Activated naive CD4-positive, alpha-beta T cell treated with anti-CD3 and anti-CD28 coated beads, Interleukin-2, amount 50 U/mL, for 72 hours (primary cell): ENCODE data around the gene FBLN5. TPM values are rescaled to one million over a fixed set of nuclear protein-coding genes. Genes with fewer than 3 reads are reported as not detected.
A peak's percentile ranks its signal among the peaks of the same experiment; 100 is the strongest.

Source experiments
- ATAC-seq, 2 donors: fragments of 150-1000 bp; cut with Tn5 transposase; 2 replicates each; pipeline ENCODE4 v1.10.0; 2021; ENCODE audit warnings: mild to moderate bottlenecking in 2 of 2, moderate library complexity in 2 of 2
- DNase-seq, 2 donors: peaks; one replicate each; pipeline ENCODE4 v3.0.0; 2021 to 2022; ENCODE audit warnings: low spot score in 2 of 2
- H3K27ac Mint-ChIP-seq, 2 donors: one replicate each; pipeline ENCODE4 v1.8.0; 2022; ENCODE audit warnings: mild to moderate bottlenecking in 2 of 2, mixed read lengths in 2 of 2
- H3K36me3 Mint-ChIP-seq, 2 donors: one replicate each; pipeline ENCODE4 v1.8.0; 2022; ENCODE audit warnings: mixed read lengths in 2 of 2
- H3K9me3 Mint-ChIP-seq, 2 donors: one replicate each; pipeline ENCODE4 v1.8.0; 2022; ENCODE audit warnings: mixed read lengths in 2 of 2
- total RNA-seq, 2 donors: library from RNA; stranded (reverse); gene quantifications; one replicate each; pipeline ENCODE4 v1.2.3, GENCODE V29; 2022

Gene FBLN5
- total RNA-seq, 2 donors from 2014 or later, result 0.41 to 2.7 TPM

- no peaks in the 10 kb centered on the region for H3K9me3 Mint-ChIP-seq
- no peak for ATAC-seq
- H3K36me3 Mint-ChIP-seq, result no peaks in the 10 kb centered on the region
- H3K27ac Mint-ChIP-seq, result no peak overlapping the region
- DNase-seq, result no peak
Measured at GRCh38 chr14:91957876-91958313, 10.4 kb upstream of the FBLN5 start.

GRCh38 chr14:91956616-91957015 is 9.1 kb upstream of the FBLN5 start:
- H3K27ac Mint-ChIP-seq, result no peak overlapping the region
- DNase-seq, result no peak
- H3K9me3 Mint-ChIP-seq, result no peaks in the 10 kb centered on the region
- ATAC-seq, result no peak
- H3K36me3 Mint-ChIP-seq, result no peaks in the 10 kb centered on the region

GRCh38 chr14:91955168-91955567 is 7.7 kb upstream of the FBLN5 start:
- H3K36me3 Mint-ChIP-seq, result no peaks in the 10 kb centered on the region
- H3K9me3 Mint-ChIP-seq, result no peaks in the 10 kb centered on the region
- DNase-seq, result no peak

DNA sequence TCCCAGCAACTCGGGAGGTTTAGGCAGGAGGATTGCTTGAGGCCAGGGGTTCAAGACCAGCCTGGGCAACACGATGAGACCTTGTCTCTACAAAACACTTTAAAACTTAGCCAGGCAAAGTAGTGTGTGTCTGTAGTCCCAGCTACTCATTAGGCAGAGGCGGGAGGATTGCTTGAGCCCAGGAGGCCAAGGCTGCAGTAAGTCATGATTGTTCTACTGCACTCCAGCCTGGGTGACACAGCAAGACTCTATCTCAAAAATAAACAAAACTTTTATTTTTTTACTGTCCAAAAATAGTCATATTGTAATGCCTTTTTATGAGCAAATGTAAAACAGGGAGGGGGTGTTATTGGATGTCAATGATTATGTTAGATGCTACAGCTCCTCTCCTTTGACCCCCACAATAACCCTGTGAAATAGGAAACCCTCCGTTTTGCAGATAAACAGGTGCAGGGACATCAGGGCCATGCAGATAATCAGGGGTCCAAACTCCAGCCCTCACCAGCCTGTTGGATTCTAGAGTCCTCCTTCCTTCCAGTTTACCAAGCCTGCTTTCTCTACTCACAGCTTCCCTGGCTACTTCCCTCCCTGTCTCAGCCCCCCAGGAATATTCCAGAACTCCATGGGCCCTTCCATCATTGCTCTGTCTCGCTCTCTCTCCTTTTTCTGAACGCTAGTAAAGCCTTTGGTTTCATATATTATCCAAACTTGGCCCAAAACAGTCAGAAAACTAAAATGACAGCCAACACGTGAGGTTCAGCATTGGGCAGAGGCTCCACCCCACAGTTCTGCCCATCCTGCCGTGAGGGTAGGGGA is 5.9 kb upstream of the FBLN5 start:
- no peak for ATAC-seq

More at GRCh38 chr14:91955168-91955567, 7.7 kb upstream of the FBLN5 start:
- no peak overlapping the region for H3K27ac Mint-ChIP-seq
- ATAC-seq, result no peak

GRCh38 chr14:91946622-91947474 is 646 bp downstream of the FBLN5 start:
- DNase-seq (no peak), ATAC-seq (peak; percentile 18 to 39)
- H3K36me3 Mint-ChIP-seq, result no peaks in the 10 kb centered on the region

More for the DNA sequence above, 5.9 kb upstream of the FBLN5 start:
- Mint-ChIP-seq H3K36me3 (no peaks in the 10 kb centered on the region), H3K27ac (no peak overlapping the region), H3K9me3 (no peaks in the 10 kb centered on the region)
- DNase-seq, result no peak

GRCh38 chr14:91945751-91946621 is 1.5 kb downstream of the FBLN5 start:
- Mint-ChIP-seq H3K36me3 (no peaks in the 10 kb centered on the region), H3K27ac (no peak overlapping the region), H3K9me3 (no peaks in the 10 kb centered on the region)
- DNase-seq (no peak), ATAC-seq (no peak)

More at GRCh38 chr14:91946622-91947474, 646 bp downstream of the FBLN5 start:
- H3K27ac Mint-ChIP-seq, result no peak overlapping the region
- no peaks in the 10 kb centered on the region for H3K9me3 Mint-ChIP-seq

DNA sequence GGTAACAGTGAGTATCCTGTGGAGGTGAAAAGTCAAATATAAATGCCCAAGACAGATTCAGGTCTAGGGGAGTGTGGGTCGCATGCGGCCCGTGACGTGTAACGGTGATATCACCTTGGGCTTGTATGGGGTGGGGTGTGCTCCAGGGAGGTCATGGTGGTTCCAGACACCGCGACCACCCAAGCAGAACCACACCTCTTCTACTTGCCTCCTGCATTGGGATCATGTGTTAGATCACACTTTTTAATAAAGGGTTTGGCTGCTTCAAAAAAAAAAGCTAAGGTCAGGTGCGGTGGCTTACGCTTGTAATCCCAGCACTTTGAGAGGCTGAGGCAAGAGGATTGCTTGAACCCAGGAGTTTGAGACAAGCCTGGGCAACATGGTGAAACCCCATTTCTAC is 4.5 kb downstream of the FBLN5 start:
- no peaks in the 10 kb centered on the region for H3K36me3 Mint-ChIP-seq
- ATAC-seq, result no peak
- no peak overlapping the region for H3K27ac Mint-ChIP-seq
- H3K9me3 Mint-ChIP-seq, result no peaks in the 10 kb centered on the region
- no peak for DNase-seq

GRCh38 chr14:91942128-91942527 is 5.4 kb downstream of the FBLN5 start:
- ATAC-seq (no peak), DNase-seq (no peak)
- H3K36me3 Mint-ChIP-seq, result no peaks in the 10 kb centered on the region
- H3K9me3 Mint-ChIP-seq, result no peaks in the 10 kb centered on the region
- no peak overlapping the region for H3K27ac Mint-ChIP-seq

DNA sequence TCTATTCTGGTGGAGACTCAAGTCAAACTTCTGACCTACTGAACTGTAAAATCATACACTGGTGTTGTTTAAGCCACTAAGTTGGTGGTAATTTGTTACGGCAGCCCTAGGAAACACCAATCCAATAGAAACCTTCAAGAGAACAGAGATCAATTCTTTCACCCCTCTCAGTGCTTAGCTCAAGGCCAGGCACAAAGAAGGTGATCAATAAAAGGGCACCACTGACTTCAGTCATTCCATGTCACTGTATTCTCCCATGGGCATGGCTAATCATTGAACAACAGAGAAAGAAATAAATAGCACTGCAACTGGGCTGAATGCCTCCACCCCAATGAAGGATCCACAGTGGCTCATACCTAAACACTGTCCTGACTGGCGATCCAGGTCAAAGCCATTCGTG is 7.3 kb downstream of the FBLN5 start:
- ATAC-seq, result no peak
- no peaks in the 10 kb centered on the region for H3K9me3 Mint-ChIP-seq
- H3K27ac Mint-ChIP-seq, result no peak overlapping the region
- no peaks in the 10 kb centered on the region for H3K36me3 Mint-ChIP-seq
- DNase-seq, result no peak

DNA sequence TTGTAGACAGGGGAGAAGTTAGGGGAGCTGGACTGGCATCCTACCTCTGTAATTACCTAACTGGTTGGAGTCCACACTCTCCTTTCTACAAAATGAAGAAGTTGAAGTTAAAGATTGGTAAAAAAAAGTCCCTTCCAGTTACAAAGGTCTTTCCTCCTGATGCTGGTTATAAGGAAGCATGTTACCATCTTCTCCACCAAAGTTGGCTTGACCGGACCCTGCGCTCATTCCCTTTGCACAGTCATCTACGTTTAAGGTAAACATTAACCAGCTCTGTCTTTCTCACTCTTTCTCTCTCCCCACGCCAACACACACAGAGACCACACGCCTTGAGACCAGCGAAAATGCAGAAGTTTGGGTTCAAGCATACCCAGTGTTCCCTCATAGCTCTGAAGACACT is 11.9 kb downstream of the FBLN5 start:
- Mint-ChIP-seq H3K36me3 (no peaks in the 10 kb centered on the region), H3K9me3 (no peaks in the 10 kb centered on the region), H3K27ac (no peak overlapping the region)
- ATAC-seq (no peak), DNase-seq (no peak)

- Mint-ChIP-seq H3K36me3 (no peaks in the 10 kb centered on the region), H3K27ac (no peak overlapping the region), H3K9me3 (no peaks in the 10 kb centered on the region)
- ATAC-seq, result no peak
- DNase-seq, result no peak
Measured at GRCh38 chr14:91934554-91935285, 12.8 kb downstream of the FBLN5 start.

- no peaks in the 10 kb centered on the region for H3K36me3 Mint-ChIP-seq
- DNase-seq (no peak), ATAC-seq (no peak)
- no peaks in the 10 kb centered on the region for H3K9me3 Mint-ChIP-seq
- peak overlapping the region in 1 of 2 donors; percentile 4 for H3K27ac Mint-ChIP-seq
Measured at GRCh38 chr14:91931478-91932088, 15.9 kb downstream of the FBLN5 start.

- ATAC-seq (no peak), DNase-seq (no peak)
- H3K36me3 Mint-ChIP-seq, result no peaks in the 10 kb centered on the region
- H3K27ac Mint-ChIP-seq, result no peak overlapping the region
- H3K9me3 Mint-ChIP-seq, result no peaks in the 10 kb centered on the region
Measured at GRCh38 chr14:91929700-91930099, 17.8 kb downstream of the FBLN5 start.

- H3K9me3 Mint-ChIP-seq, result no peaks in the 10 kb centered on the region
- no peak for ATAC-seq
- no peaks in the 10 kb centered on the region for H3K36me3 Mint-ChIP-seq
- no peak for DNase-seq
- peak overlapping the region in 1 of 2 donors; percentile 25 for H3K27ac Mint-ChIP-seq
Measured at GRCh38 chr14:91927800-91928199, 19.7 kb downstream of the FBLN5 start.

DNA sequence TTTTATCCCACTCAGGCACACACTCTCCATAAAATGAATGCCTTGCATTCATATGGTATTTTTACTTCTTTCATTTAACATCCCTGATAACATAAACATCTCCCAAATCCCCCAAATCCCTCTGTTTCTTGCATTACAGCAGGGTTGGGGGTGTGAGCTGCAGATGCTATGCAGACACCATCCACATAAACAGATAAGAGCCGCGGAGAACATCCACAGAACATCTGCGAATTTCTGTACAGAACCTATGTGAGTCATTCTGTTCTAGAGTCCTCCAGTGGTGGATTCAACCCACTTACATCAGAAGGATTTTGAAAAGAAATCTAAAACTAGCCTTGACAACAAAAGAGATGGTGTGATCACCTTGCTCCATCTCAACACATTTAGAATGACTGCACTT is 20.3 kb downstream of the FBLN5 start:
- ATAC-seq (no peak), DNase-seq (no peak)
- Mint-ChIP-seq H3K9me3 (no peaks in the 10 kb centered on the region), H3K36me3 (no peaks in the 10 kb centered on the region), H3K27ac (no peak overlapping the region)
